Neural cell (in vitro differentiated cells): Measurements from ENCODE around the gene ARHGAP45.

ENCODE experiments used
- CTCF ChIP-seq: fragments of 450-650 bp; IDR thresholded peaks from 2 replicates; pipeline ENCODE4 v1.5.1; 2014; ENCODE audit warnings: antibody characterized with exemption, mild to moderate bottlenecking, moderate library complexity; ENCODE audit not compliant: poor library complexity, severe bottlenecking
- EZH2 ChIP-seq: fragments of 200-600, 300-800 bp; shearing (Covaris generic), sonication (generic); IDR thresholded peaks from 2 replicates; pipeline ENCODE4 v1.6.1; 2014; ENCODE audit warnings: antibody characterized with exemption, low read length, borderline replicate concordance, mild to moderate bottlenecking; ENCODE audit not compliant: insufficient read depth, poor library complexity, severe bottlenecking
- MXI1 ChIP-seq: fragments of 450-650 bp; conservative IDR thresholded peaks from 2 replicates; pipeline ENCODE4 v1.6.1; 2014; ENCODE audit warnings: antibody characterized with exemption, mild to moderate bottlenecking; ENCODE audit not compliant: poor library complexity, severe bottlenecking

- TF ChIP-seq EZH2 (no peak), CTCF (no peak), MXI1 (no peak)
These were observed 10.0 kb downstream of the ARHGAP45 start for GRCh38 chr19:1076951-1077350.
